Stimulated activated CD8-positive, alpha-beta memory T cell treated with anti-CD3 and anti-CD28 coated beads, Interleukin-4, amount 100 ng/mL, for 48 hours (primary cell): ENCODE results near the gene WNT3A.
"Not testable (repeated sequence)": the region's sequence is repeated elsewhere in the genome, so short reads cannot be mapped to it uniquely, and the experiment has no call there.

ENCODE experiments used
- DNase-seq: peaks from one replicate; pipeline ENCODE4 v3.0.0-alpha.2; 2020

WNT3A gene

DNA sequence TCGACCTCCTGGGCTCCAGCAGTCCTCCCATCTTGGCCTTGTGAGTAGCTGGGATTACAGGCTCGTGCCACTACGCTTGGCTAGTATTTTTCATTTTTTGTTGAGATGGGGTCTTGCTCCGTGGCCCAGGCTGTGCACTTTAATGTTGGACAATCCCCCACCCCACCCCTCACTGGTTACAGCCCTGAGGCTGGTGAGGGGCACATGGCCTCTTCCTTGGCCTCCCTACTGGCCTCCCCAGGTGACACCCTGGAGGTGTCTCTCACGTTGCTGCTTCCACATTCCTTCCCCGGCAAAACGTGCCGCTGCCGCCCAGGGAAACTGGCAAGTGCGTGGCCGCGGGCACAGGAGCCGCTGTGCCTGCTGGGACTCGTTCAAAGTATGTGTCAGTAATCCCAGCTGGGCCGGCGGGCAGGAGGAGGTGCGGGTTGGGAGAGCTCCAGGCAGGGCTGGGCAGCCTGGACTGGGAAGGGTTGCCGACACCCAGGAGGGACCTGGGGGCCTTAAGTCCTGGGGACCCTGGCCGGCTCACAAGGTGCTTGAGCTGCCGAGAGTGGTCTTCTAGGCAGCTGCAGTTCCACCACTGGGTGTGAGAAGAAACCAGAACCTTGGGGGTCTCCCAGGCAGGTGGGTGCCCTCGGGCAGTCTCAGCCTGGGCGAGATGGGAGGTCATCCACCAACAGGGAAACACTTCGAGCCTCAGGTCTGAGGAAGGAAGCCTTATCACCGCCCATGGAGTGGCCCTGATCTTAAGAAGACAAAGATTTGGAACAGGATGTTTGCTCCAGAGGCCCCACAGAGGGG is 6.5 kb downstream of the WNT3A start:
- no peak for DNase-seq

DNA sequence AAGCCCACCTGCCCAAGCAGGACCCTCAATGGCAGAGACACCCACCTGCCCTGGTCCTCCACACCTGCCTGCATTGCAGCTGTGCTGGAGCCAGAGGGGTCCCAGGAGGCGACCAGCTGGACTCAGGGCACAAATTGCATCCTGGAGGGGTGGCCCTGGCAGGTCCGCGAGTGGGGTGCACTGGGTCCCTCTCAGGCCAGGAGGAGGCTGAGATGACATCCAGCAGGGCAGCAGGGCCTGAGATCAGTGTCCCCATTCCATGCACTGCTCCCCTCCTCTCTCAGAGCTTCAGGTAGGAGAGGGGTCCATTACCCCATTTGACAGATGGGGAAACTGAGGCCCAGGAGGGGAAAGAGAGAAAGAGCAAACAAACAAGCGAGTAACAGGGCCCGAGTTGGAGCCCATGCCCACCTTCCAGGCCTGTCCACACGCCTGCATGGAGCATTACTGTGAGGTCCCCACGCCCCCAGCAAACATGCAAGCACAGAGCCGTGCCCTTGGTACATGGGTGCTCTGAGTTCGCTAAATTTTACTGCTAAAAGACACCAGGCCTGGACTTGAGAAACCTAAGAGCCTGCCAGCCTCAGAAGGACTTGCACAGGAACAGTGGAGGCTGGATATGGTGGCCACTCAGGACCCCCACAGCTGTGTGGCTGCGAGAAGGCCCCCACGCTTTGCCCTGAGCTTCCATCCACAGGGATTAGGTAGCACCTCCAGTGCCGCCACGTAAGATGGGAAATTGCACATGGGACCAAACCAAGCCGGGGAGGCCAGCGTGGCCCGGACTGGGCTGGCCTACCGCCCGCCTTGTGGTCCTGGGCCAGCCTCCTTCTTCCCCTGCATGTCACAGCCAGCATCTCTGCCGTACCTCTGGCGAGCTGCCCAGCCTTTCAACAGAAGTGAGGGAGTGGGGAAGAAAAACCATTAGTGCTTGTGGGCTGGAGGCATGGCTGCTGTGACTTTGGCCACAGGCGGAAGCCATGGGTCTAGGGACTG is 7.4 kb downstream of the WNT3A start:
- DNase-seq, result no peak

DNA sequence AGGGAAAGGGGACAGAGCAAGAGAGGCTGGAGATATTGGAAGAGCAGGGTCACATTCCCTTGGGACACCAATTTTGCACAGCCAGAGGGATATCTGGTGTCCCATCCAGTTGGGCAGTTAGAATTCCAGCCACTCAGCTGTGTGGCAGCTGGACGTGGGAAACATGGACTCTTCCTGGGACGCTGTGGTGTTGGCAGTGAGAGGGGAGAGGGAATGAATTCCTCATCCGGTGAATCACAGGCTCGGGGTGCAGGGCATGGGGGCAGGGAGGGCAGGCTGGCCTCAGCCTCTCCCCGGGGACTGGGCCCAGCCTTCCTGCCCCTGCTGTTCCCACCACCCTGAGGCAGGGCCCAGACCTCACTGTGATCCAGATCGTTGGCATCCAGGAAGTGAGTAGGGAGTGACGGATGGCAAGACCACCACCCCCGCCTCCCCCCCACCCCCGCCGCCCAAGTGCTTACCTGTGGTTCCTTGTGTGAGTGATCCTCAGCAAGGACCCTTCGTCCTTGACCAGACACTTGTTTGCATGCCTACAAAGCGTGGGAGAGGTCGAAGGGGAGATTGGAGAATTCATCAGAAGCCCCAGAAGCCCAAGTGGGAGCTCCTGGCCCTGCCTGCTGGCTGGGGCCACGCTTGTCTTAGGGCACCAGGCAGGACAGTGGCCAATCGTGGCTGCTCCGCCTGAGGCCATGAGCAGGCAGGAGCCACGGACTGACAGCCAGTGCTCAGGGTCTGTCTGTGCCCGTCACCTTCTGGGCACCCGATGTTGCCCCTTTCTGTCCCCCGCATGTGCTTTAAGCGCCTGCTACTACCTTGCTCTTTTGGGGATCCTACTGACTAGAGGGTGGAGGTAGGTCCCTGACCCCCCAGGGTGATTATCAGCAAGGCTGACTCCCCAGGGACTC is 8.7 kb downstream of the WNT3A start:
- no peak for DNase-seq

DNA sequence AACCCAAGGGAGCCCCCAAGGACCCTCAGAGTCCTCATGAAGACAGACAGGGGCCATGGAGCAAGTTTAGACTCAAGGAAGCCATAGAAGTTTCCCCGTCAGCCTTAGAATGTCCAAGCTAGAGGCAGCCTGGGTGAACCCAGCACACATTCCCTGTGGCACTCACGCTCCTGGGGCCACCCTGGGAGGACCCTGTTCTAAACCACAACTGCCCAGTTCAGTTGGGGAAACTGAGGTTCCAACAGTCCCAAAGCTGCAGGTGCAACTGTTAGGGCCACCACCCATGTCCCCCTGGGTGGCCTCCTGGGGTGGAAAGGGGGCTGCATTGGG is 9.3 kb downstream of the WNT3A start:
- no peak for DNase-seq

DNA sequence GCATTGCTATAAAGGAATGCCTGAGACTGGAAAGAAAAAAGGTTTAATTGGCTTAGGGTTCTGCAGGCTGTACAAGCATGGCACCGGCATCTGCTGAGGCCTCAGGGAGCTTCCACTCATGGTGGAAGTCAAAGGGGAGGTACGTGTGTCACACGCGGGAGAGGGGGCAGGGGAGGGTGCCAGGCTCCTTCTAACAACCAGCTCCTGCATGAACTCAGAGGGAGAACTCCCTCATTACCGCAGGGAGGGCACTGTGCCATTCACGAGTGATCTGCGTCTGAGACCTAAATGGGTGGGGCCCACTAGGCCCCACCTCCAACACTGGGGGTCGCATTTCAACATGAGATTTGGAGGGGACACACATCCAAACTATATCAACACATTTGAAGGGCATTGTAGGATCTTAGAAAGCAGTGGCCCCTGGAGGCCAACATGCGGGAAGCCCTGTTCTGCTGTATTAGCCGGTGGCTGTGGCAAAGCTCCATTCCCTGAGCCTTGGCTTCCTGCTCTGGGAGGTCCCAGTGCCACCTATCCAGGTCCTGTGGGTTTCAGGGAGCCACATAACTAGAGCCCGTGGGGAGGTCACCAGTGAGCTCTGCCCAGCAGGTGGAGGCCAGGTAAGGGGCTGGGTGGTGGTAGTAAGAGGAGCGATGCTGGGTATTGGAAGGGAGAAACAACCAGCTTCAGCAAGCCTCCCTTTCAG is 10.0 kb downstream of the WNT3A start:
- no peak for DNase-seq

DNA sequence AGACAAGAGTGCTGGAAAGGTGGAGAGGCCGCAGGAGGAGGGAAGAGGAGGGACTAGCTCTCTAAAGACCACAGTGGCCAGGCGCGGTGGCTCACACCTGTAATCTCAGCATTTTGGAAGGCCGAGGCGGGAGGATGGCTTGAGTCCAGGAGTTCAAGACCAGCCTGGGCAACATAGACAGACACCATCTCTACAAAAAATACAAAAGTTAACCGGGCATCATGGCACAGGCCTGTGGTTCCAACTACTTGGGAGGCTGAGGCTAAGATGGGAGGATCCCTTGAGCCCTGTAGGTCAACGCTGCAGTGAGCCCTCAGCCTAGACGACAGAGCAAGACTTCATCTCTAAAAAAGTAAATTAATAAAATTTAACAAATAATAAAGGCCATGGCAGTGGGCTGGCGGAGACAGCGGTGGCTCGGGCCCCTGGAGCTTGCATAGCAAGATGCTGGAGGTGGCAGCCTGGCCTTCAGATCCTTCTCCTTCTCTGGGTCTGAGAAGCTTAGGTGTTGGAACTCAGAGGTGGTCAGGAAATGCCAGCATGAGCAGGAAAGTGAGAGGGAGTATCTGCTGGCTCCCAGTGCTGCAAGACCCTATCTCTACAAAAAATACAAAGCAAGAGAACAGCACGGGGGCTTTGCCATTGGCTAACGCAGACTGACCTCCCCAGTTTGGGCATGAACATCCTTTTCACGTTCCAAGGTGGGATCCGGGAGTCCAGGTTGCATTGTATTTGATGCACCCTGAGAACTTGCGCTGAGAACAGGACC is 10.7 kb downstream of the WNT3A start:
- DNase-seq, result no peak

DNA sequence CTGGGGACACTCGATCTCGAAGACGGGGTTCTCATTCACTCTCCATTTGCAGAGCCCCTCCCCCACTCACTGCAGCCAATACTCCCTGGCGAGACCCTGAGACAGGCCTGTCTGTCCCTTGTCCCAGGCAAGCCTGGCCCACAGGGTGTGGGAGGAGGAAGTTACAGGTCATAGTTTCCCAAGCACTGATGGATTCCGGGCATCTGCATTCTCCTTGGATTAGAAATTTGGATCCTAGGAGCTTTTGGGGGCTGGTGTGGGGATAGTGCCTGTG is 11.3 kb downstream of the WNT3A start:
- DNase-seq, result no peak

DNA sequence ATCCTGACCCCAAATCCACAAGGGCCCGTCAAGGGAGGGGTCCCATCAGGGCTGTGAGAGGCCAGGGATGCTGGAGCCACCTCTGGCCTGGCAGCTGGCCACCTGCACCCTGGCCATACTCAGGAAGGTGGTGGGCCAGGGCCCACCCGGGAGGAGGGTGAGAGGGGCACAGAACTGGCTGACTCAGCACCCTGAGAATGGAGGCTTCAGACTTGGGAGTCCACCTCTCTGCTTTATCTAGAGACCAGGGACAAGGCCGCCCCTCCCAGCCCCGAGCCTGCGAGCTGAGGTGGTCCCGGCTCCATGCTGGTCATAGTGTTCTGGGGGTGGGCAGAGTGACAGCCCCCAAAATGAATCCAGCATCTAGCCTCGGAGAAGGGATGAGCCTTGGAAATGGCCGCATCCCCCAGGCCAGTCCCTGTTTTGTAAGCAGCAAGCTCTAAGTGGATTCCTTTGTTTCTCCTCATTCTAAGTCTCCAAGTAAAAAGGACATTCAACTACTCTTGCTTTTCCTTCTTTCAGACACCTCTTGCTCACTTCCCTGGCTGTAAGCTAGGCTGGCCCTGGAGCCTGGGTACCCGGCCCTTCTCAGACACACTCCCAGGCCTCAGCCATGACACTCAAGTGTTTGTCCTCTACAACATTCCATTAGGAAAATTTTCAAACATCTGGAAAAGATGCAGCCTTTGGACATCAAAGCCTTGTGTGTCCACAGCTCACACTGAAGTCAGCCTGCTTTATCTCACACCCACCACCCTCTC is 12.3 kb downstream of the WNT3A start:
- DNase-seq, result no peak

DNA sequence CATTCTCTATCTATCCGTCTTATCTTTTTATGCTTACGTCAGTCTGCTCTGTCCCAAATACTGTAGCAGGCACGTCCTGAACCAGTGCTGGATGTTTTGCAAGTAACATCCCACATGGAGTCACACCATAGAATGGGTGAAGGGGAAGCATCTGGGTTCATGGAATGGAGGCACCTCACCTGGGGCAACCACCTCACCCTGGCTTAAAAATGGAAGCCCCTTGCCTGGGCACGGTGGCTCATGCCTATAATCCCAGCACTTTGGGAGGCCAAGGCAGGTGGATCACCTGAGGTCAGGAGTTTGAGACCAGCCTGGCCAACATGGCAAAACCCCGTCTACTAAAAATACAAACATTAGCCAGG is 12.9 kb downstream of the WNT3A start:
- not testable (repeated sequence) for DNase-seq

DNA sequence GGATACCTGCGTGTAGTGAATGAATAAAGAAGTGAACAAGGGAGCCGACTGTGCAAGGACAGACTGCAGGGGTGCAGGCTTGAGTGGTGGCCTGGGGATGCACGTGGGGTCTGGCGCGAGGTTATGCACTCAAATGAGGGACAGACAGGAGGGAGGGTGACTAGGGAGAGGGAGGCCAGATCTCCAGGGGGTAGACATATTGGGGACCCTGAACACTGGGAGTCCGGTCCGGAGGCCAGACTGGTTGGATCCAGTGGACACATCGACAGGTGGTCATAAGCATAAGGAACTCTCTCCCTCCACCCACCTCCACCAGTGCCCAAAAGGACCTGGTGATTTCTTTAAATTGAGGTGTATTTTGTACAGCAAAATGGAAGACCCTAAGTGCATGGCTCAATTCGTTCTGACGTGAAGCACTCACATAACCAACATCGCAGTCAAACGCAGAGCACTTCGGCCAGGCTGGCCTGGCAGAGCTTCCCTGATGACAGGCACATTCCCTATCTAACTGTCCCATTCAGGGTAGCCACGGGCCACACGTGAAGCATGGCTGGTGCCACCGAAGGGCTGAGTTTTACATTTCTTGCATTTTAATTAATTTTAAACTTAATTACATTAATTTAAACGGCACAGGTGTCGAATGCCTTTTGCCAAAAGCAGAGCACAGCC is 14.0 kb downstream of the WNT3A start:
- DNase-seq, result no peak

DNA sequence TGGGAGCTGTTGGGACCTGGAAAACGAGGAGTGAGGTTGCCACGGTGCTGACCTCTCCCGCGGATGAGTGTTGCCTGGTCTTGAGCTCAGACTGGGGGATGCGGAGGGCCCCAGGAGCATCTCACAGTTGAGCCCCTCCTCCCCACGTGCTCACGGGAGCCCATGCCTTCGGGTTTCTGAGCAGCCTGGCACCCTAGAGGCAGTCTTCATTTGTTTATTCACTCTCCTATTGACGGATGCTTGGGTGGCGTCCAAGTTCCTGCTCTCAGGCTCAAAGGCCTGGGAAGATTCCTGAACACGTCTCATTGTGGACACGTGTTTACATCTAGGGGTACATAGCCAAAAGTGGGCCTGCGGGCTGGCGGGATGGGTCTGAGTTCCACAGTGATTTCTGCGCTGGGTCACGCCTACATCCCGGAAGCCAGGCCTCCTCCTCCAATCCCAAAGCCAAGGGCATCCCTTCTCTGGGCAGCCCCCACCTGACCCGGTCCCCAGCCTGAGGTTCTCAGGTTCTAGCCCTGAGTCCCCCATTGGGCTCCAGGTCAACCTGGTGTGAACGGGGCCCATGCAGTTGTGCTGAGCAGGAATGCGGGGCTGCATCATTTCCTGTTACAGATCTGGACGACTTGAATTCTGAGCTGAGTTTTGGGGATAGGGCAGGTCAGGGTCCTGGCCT is 14.7 kb downstream of the WNT3A start:
- DNase-seq, result no peak

DNA sequence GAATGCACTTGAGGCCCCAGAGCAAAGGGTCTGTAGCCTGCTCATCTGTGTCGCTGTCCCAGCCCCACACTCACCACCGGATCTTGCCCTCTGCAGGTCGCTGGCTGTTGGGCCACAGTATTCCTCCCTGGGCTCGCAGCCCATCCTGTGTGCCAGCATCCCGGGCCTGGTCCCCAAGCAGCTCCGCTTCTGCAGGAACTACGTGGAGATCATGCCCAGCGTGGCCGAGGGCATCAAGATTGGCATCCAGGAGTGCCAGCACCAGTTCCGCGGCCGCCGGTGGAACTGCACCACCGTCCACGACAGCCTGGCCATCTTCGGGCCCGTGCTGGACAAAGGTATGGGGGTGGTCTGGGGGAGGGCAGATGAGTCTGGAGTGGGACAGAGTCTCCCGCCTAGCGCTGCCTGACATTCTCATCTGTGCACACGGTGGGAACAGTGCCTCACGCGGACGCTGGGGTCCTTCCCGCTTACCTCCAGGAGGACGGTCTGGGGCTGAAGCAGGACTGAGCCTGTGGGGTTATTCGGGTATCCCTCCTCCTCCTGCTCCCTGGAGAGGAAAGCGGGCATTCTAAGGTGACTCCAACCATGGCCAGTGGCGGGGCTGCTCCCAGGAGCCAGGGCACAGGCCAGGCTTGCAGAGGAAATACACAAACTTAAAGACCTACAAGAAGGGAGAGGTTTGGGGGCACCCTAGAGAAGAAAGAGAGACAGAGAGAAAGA is 15.9 kb downstream of the WNT3A start:
- DNase-seq, result no peak

DNA sequence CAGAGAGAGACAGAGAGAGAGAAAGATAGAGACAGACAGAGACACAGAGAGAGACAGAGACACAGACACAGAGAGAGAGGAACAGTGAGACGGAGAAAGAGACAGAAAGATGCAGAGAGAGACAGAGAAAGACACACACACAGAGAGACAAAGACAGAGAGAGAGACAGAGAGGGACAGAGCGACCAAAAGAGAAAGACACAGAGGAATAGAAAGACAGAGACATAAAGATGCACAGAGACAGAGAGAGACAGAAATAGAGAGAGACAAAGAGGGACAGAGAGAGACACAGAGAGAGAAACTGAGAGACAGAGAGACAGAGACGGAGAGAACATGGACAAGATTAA is 16.5 kb downstream of the WNT3A start:
- no peak for DNase-seq

DNA sequence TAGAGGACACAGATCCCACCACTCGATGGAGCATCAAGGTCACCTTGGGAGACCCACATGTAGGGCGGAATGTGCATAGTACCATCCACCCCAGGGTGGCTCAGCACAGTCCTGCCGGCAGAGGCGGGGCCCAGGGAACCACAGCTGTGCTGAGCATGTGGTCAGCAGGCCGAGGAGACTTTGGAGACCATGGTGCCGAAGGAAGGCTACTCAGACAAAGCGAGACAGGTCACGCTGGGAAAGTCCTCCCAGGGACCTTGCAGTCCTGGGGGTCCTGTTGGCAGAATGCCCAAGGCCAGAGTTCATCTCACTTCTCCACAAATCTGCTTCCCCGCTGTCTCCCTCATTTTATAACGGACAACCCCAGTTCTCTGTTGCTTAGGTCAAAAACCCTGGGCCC is 22.5 kb downstream of the WNT3A start:
- no peak for DNase-seq

DNA sequence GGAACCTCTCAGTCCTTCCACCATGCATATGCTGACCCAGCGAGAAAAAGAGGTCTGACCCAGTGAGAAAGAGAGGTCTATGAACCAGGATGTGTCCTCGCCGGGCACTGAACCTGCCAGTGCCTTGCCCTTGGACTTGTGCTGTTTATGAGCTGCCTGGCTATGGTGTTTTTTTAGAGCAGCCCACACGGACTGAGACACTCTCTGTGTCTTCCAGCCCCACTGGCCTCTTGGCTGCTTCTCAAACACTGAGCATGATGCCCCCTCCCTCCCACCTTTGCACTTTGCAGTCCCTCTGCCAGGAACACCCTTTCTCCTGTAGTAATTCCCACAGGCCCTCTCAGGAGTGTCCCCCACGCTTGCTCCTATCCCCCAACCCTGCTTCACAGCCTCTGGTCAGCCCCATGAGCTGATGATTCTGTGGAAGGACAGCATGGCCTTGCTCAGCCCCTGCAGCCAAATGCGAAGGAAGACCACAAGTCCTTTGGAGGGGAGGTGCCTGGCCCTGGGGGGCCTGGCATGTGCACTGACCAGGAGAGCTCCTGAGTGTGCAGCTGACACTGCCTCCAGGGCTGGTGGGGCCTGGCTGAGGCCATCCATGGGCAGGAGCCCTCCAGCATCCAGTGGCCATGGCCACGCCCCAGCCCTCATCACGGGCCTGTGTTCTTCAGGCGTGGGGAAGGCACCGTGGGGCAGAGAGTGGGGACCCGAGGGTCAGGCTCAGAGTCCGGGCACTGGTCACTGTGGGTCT is 23.8 kb downstream of the WNT3A start:
- DNase-seq, result no peak

DNA sequence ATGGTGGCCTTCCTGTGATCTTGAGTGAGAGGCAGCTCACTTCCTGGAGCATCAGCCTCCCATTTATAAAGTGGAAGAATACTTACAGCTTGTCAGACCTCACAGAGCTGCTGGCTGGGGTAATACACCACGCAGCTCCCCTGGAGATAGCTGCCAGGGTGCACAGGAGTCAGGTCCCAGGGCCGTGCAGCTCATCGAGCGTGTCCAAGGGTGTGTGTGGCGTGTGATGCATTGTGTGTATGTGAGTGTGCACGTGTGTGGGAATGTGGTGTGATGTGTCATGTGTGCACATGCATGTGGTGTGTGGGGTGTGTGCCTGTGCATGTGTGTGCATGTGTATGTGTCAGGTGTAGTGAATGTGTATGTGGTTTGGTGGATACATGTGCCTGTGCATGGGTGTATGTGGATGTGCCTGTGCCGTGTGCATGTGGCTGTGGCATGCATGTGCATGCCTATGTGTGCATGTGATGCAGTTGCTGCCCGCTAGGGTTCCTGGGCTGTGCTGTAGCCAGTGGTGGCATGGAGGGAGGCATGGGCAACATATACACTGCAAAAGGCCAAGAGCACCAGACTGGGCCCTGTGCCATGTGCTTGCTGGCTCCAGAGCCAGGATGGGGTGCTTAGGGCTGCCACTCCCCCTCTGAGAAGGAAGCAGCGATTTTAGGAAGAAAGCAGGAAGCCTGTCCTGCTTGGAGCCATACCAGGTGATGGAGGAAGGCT is 24.6 kb downstream of the WNT3A start:
- no peak for DNase-seq

DNA sequence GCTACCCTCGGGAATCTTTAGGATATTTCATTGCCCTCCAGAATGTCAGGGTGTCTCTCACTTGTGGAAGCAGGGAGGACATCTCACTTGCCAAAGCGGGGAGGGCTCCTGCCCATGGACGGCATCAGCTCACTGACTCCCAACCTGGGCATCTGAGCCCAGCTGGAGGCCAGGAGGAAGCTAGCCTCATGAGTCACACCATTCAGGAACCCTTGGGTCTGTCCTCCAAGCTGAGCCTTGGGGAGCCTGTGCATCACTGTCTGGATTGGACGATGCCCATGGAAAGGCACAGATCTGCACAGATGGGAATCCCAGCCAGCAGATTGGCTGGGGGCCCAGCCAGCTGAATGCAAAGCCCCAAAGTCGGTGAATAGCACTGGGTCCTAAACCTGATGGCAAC is 25.2 kb downstream of the WNT3A start:
- DNase-seq, result no peak

DNA sequence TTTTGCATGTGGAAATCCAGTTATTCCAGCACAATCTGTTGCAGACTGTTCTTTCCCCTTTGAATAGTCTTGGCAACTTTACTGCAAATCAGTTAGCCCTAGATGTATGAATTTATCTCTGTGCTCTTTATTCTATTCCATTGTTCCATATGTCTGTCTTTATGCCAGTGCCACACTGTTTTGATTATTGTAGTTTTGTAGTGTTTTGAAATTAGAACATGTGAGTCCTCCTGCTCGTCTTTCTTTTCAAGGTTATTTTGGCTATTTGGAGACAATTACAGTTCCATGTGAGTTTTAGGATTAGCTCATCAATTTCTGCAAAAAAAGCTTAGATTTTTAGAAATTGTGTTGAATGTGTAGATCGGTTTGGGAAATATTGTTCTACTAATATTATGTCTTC is 26.6 kb downstream of the WNT3A start:
- DNase-seq, result no peak
